ENCODE measurements around the gene ZBTB7C. TPM values are rescaled to one million over a fixed set of nuclear protein-coding genes. Genes with fewer than 3 reads are reported as not detected.

Gene ZBTB7C
- total RNA-seq, 1 donor from 2014 or later: 14.2 TPM

- DNase-seq (ENCODE audit: low spot score): no peak
Measured at GRCh38 chr18:48073211-48073930, 335.8 kb downstream of the ZBTB7C start.

- no peak for DNase-seq (ENCODE audit: low spot score)
Measured at GRCh38 chr18:48072428-48073204, 336.6 kb downstream of the ZBTB7C start.

GRCh38 chr18:48068916-48069445 lies 340.2 kb downstream of the ZBTB7C start:
- DNase-seq (ENCODE audit: low spot score): no peak

GRCh38 chr18:48066225-48066652 lies 342.9 kb downstream of the ZBTB7C start:
- DNase-seq (ENCODE audit: low spot score): no peak

GRCh38 chr18:48065601-48065995 lies 343.6 kb downstream of the ZBTB7C start:
- no peak for DNase-seq (ENCODE audit: low spot score)

- no peak for DNase-seq (ENCODE audit: low spot score)
Measured at GRCh38 chr18:48064978-48065600, 344.1 kb downstream of the ZBTB7C start.

GRCh38 chr18:48061781-48062570 lies 347.2 kb downstream of the ZBTB7C start:
- DNase-seq (ENCODE audit: low spot score): no peak

- DNase-seq (ENCODE audit: low spot score): no peak
Measured at GRCh38 chr18:48060970-48061369, 348.2 kb downstream of the ZBTB7C start.

GRCh38 chr18:48060346-48060745 lies 348.8 kb downstream of the ZBTB7C start:
- DNase-seq (ENCODE audit: low spot score): no peak

- DNase-seq (ENCODE audit: low spot score): no peak
Measured at GRCh38 chr18:48059455-48060010, 349.6 kb downstream of the ZBTB7C start.

GRCh38 chr18:48058486-48058885 lies 350.7 kb downstream of the ZBTB7C start:
- DNase-seq (ENCODE audit: low spot score): no peak

- no peak for DNase-seq (ENCODE audit: low spot score)
Measured at GRCh38 chr18:48057018-48057417, 352.2 kb downstream of the ZBTB7C start.

GRCh38 chr18:48055351-48055750 lies 353.8 kb downstream of the ZBTB7C start:
- no peak for DNase-seq (ENCODE audit: low spot score)

- no peak for DNase-seq (ENCODE audit: low spot score)
Measured at GRCh38 chr18:48053881-48054816, 355.0 kb downstream of the ZBTB7C start.

- DNase-seq (ENCODE audit: low spot score): no peak
Measured at GRCh38 chr18:48052842-48053241, 356.3 kb downstream of the ZBTB7C start.

- DNase-seq (ENCODE audit: low spot score): no peak
Measured at GRCh38 chr18:48051945-48052840, 357.0 kb downstream of the ZBTB7C start.

GRCh38 chr18:48050176-48050575 lies 359.0 kb downstream of the ZBTB7C start:
- no peak for DNase-seq (ENCODE audit: low spot score)

GRCh38 chr18:48049757-48050156 lies 359.4 kb downstream of the ZBTB7C start:
- no peak for DNase-seq (ENCODE audit: low spot score)

GRCh38 chr18:48048251-48048650 lies 360.9 kb downstream of the ZBTB7C start:
- no peak for DNase-seq (ENCODE audit: low spot score)
